RCC 7860 (cell line): Measurements from ENCODE around the gene ITGAX.

Experiments used
- DNase-seq: peaks from one replicate; pipeline ENCODE4 v3.0.0-alpha.2; 2015; ENCODE audit warnings: low spot score
- FAIRE-seq: peaks from 2 replicates; lab custom pipeline; 2012; peaks lifted over from hg19 to GRCh38; lab: Jason Lieb, UNC

ITGAX gene

GRCh38 chr16:31347445-31347844 is 7.5 kb upstream of the ITGAX start:
- FAIRE-seq (no peak), DNase-seq (no peak)

- no peak for FAIRE-seq
- no peak for DNase-seq
Observed at GRCh38 chr16:31348579-31348978, 6.4 kb upstream of the ITGAX start.

GRCh38 chr16:31350275-31351005 is 4.5 kb upstream of the ITGAX start:
- DNase-seq (no peak), FAIRE-seq (no peak)

DNA sequence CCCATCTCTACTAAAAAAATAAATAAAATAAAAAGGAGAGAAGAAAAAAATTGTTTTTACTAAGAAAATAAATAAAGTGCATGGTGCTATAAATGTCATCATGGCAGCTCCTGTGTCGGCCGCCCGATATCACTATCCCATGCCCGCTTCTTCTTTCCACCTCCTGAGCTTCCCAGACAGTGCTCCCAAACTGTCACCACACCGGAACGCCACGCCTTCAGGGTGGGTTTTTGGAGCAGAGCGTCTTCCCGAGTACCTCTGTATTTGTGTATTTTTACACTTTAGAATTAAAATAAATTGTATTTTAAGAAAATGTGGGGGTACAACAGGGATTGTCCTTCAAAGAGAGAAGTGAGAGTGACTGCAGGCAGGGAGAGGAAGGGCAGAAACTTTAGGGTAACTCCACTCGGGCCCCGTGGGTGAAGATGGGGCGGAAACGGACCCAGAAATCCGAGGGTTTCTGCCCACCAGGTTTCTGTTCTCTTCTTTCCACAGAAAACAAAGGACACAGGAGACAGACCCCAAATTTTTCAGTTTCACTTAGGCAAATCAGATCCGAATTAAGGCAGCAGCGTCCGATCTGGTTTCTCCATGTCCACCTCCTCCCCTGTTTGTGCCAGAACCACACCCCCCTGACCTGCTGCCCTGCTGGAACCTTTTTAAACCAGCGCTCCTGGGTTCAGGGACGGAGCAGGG is 3.6 kb upstream of the ITGAX start:
- no peak for FAIRE-seq
- no peak for DNase-seq

DNA sequence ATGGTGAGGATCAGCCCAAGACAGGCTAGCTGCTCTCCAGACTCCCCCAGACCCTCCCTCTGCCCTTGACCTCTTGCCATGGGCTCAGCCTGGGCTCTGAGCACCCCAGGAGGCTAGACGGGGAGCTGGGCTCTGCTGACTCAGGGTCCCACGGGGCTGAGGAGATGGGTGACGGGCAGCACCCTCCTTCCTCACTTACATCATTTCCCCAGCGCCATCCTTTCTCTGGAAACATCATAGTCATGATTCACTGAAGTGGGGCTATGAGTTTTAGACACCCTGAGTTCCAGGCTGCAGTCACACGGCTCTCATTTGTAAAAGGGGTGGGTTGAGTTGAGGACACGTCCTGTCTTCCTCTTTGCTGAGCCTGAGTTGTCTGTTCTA is 3.0 kb upstream of the ITGAX start:
- FAIRE-seq (no peak), DNase-seq (no peak)

DNA sequence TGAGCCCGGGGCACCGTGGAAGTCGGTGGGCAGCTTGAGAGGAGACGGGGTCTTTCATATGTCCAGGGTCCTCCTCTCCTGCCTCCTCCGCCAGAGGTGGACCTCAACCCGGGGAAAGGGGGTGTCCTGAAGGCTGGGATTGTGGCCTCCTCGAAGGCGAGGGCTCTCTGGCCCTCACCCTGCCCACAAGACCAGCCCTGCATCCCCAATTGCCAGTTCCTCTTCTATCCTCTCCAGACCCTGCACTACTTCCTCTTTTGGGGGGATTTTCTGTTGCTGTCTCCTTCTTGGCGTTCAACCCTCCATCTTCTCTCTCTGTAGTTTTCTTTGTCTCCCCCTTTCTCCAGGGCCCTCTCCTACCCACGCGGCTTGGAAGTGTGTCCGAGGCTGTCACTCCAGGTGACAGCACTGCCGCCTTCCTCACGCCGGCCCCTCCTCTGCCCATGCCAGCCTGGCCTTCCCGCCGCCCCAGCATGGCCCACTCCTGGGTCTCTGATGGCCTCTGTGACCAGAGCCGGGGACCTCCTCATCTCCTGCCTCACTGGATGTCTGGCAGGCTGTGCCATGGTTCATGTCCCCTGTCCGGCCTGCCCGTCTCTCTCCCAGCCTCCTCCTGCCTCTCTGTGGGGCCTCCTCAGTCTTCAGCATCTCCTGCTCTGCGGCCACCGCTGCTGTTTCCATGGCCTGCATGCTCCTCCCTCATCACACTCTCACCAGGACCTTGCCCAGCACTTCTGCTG is 2.4 kb upstream of the ITGAX start:
- DNase-seq (no peak), FAIRE-seq (no peak)

DNA sequence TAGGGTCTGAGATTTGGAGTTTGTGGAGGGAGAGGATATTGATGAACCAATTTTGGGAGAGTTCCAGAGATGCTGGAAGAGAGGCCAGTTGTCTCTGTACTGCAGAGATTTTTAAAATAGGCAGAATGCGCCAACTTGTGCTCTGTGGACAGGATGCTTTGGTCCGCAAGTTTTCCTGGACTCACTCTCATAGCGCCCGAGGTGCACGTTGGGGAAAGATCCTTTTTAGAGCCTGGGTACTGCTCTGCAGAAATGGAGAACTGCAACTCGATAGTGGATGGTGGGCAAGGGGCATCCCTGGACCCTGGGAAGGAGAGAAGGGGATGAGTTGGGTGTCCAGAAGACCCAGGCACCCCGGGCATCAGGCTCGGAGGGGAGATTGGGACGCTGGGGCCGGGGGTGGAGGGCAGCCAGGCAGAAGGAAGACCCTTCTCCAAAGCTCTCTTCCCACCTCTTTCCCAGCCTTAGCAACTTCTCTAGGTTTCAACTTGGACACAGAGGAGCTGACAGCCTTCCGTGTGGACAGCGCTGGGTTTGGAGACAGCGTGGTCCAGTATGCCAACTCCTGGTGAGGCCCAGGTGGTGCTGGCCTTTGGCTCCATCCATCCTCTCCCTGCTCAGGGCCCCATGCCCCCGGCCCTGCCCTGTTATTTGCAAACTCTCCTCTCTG is 590 bp downstream of the ITGAX start:
- FAIRE-seq (no peak), DNase-seq (no peak)

GRCh38 chr16:31356566-31357323 is 1.8 kb downstream of the ITGAX start:
- DNase-seq (no peak), FAIRE-seq (no peak)

GRCh38 chr16:31357324-31358109 is 2.5 kb downstream of the ITGAX start:
- DNase-seq (no peak), FAIRE-seq (no peak)

DNA sequence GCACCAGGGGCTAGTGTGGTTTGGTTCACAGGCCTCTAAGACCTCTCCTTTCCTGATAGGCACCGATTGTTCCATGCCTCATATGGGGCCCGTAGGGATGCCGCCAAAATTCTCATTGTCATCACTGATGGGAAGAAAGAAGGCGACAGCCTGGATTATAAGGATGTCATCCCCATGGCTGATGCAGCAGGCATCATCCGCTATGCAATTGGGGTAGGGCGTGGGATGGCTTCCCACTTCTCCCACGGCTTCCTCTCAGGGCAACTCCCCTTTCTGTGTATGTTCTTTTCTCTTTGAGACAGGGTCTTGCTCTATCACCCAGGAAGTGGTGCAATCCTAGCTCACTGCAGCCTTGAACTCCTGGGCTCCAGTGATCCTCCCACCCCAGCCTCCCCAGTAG is 5.3 kb downstream of the ITGAX start:
- DNase-seq (no peak), FAIRE-seq (no peak)

DNA sequence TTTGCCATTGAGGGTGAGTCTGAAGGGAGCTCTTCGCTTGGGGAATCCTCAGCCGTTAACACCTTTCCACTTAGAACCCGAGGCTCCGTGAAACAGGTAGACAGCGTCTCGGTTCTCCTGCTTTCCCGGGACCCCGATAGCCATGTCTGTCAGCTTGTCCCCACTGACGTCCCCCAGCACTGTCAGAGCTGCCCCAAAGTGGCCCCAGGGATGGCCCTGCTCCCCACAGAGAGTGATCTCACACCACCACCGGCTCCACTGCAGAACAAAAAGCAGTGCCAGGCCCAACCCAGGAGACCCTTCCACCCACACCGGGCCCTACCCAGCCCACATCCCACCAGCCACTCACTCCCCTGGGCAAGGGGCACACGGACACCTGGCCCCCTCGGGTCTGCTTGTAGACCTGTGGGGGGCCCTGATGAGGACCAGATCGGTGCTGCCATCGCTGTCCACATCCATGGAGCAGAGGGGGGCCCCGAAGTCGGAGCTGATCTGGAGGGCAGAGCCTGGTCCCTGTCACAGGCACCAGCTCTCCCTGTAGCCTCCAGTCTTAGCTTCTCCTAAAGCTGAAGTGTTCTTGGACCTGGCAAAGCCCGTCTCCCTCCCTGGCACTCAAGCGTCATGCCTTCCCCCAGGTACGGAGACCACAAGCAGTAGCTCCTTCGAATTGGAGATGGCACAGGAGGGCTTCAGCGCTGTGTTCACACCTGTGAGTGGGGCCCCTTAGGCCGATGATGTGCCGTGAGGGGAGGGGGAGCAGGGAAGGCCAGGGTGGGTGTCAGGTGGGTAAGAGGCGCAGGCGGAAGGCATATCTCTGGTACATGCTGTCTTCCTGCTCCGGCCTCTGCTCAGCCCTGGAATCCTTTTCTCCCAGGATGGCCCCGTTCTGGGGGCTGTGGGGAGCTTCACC is 6.5 kb downstream of the ITGAX start:
- DNase-seq (no peak), FAIRE-seq (no peak)

- no peak for FAIRE-seq
- DNase-seq, result no peak
Observed at GRCh38 chr16:31362476-31363405, 7.8 kb downstream of the ITGAX start.

GRCh38 chr16:31363721-31364120 is 8.7 kb downstream of the ITGAX start:
- DNase-seq, result no peak
- no peak for FAIRE-seq

GRCh38 chr16:31364421-31364820 is 9.4 kb downstream of the ITGAX start:
- FAIRE-seq (no peak), DNase-seq (no peak)

DNA sequence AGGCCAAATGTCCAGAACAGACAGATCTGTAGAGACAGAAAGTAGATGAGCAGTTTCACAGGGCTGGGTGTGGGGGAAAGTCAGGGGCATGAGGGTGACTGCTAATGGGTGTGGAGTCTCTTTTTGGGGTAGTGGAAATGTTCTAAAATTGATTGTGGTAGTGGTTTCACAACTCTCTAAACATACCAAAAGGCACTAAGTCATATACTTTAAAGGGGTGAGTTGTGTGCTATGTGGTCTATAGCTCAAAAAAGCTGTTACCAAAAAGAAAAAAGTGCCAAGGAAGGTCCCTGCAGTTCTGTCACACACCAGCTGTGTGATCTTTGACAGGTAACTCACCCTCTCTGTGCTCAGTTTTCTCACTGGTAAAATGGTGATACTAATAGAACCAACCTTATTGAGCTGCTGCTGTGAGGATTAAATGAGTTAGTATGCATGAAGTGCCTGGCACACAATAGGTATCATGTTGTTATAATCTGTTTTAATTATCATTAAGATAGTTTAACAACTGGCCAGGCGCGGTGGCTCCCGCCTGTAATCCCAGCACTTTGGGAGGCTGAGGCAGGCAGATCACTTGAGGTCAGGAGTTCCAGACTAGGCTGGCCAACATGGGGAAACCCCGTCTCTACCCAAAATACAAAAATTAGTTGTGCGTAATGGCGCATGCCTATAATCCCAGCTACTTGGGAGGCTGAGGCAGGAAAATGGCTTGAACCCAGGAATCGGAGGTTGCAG is 10.3 kb downstream of the ITGAX start:
- no peak for FAIRE-seq
- no peak for DNase-seq

DNA sequence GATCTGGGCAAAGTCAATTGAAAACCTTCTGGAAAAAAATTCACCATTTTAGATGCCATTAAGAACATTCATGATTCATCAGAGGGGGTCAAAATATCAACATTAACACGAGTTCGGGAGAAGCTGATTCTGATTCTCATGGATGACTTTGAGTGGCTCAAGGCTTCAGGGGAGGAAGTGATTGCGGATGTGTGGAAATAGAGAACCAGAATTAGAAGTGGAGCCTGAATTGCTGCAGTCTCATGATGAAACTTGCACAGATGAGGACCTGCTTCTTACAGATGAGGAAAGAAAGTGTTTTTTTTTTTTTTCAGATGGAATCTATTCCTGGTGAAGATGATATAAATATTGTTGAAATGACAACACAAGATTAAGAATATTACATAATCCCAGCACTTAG is 12.9 kb downstream of the ITGAX start:
- no peak for DNase-seq
- FAIRE-seq, result no peak

DNA sequence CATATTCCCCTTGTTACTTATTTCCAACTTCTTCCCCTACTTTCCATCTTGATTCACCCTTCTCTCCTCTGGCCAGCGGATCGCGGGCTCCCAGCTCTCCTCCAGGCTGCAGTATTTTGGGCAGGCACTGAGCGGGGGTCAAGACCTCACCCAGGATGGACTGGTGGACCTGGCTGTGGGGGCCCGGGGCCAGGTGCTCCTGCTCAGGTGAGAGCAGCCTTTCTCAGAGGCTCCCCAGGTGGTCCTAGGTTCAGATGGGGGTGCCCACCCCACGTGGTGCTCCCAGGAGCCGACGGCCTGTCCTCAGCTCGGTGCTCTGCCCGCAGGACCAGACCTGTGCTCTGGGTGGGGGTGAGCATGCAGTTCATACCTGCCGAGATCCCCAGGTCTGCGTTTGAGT is 16.0 kb downstream of the ITGAX start:
- FAIRE-seq, result no peak
- DNase-seq, result no peak
